ENCODE data around the gene ERBB4. TPM values are rescaled to one million over a fixed set of nuclear protein-coding genes. Genes with fewer than 3 reads are reported as not detected.

ERBB4 gene
- total RNA-seq, 4 donors from 2014 or later = 1.6 to 5.7 (median 3.5) TPM

GRCh38 chr2:211923019-211923418 lies 615.6 kb downstream of the ERBB4 start:
- Histone ChIP-seq H3K4me1 (peaks cover 0 to 8% of the 10 kb centered on the region in 2 donors), H3K9me3 (no peaks in the 10 kb centered on the region), H3K36me3 (no peaks in the 10 kb centered on the region), H3K4me3 (no peak overlapping the region), H3K27me3 (no peaks in the 10 kb centered on the region), H3K27ac (no peak overlapping the region)
- in situ Hi-C loops (cut with MboI; ENCODE audit: low sequenced_read_pairs in 4 of 4) (no loop called here), intact Hi-C loops (cut with DNase I; ENCODE audit: low total_unique reads) (no loop called here)
- DNase-seq = no peak
- TF ChIP-seq POLR2A (IDR thresholded peaks at IDR 0.05) (no peak), CTCF (IDR thresholded peaks at IDR 0.05 in 4 of 5, conservative IDR thresholded peaks at IDR 0.05 in 1 of 5) (no peak)
- ATAC-seq = no peak

GRCh38 chr2:211903961-211904360 lies 634.6 kb downstream of the ERBB4 start:
- H3K36me3 ChIP-seq = no peaks in the 10 kb centered on the region
- in situ Hi-C loops (cut with MboI; ENCODE audit: low sequenced_read_pairs in 4 of 4) (no loop called here), intact Hi-C loops (cut with DNase I; ENCODE audit: low total_unique reads) (loop anchor here (10.0 kb wide), 1 partner anchor 641 kb away; no protein-coding TSS in a partner anchor)

GRCh38 chr2:211901226-211901846 lies 637.3 kb downstream of the ERBB4 start:
- TF ChIP-seq CTCF (IDR thresholded peaks at IDR 0.05 in 4 of 5, conservative IDR thresholded peaks at IDR 0.05 in 1 of 5) (no peak), POLR2A (IDR thresholded peaks at IDR 0.05) (no peak)
- DNase-seq (peak in 1 of 2 donors; percentile 19), ATAC-seq (peak in 1 of 2 donors; percentile 27)
- intact Hi-C loops (cut with DNase I; ENCODE audit: low total_unique reads) = loop anchor here (10.0 kb wide), 1 partner anchor 643 kb away; no protein-coding TSS in a partner anchor
- Histone ChIP-seq H3K27ac (peak overlapping the region; percentile 72 to 84 (median 78)), H3K36me3 (no peaks in the 10 kb centered on the region), H3K9me3 (no peaks in the 10 kb centered on the region), H3K4me1 (peaks cover 27 to 30% of the 10 kb centered on the region in 2 donors), H3K27me3 (no peaks in the 10 kb centered on the region), H3K4me3 (no peak overlapping the region)
- in situ Hi-C loops (cut with MboI; ENCODE audit: low sequenced_read_pairs in 4 of 4) = no loop called here

More at GRCh38 chr2:211903961-211904360, 634.6 kb downstream of the ERBB4 start:
- Histone ChIP-seq H3K27ac (no peak overlapping the region), H3K27me3 (no peaks in the 10 kb centered on the region), H3K4me1 (peaks cover 21 to 22% of the 10 kb centered on the region in 2 donors), H3K4me3 (no peak overlapping the region), H3K9me3 (no peaks in the 10 kb centered on the region)
- DNase-seq = no peak
- no peak for ATAC-seq
- TF ChIP-seq POLR2A (IDR thresholded peaks at IDR 0.05) = no peak

GRCh38 chr2:211900518-211900917 lies 638.1 kb downstream of the ERBB4 start:
- peak; percentile 84 to 92 for ATAC-seq
- in situ Hi-C loops (cut with MboI; ENCODE audit: low sequenced_read_pairs in 4 of 4) = no loop called here
- DNase-seq = no peak
- intact Hi-C loops (cut with DNase I; ENCODE audit: low total_unique reads) = loop anchor here (10.0 kb wide), 1 partner anchor 644 kb away; no protein-coding TSS in a partner anchor
- Histone ChIP-seq H3K4me1 (peaks cover 27 to 30% of the 10 kb centered on the region in 2 donors), H3K27ac (peak overlapping the region; percentile 72 to 84 (median 78)), H3K36me3 (no peaks in the 10 kb centered on the region), H3K9me3 (no peaks in the 10 kb centered on the region), H3K4me3 (peak overlapping the region in 2 of 4 donors; percentile 24 to 26), H3K27me3 (no peaks in the 10 kb centered on the region)
- TF ChIP-seq POLR2A (IDR thresholded peaks at IDR 0.05) (no peak), CTCF (IDR thresholded peaks at IDR 0.05 in 4 of 5, conservative IDR thresholded peaks at IDR 0.05 in 1 of 5) (no peak)

- DNase-seq = no peak
- Histone ChIP-seq H3K4me1 (peaks cover 27 to 30% of the 10 kb centered on the region in 2 donors), H3K4me3 (peak overlapping the region; percentile 24 to 39 (median 32)), H3K27ac (peak overlapping the region; percentile 72 to 84 (median 78)), H3K27me3 (no peaks in the 10 kb centered on the region), H3K9me3 (no peaks in the 10 kb centered on the region), H3K36me3 (no peaks in the 10 kb centered on the region)
- in situ Hi-C loops (cut with MboI; ENCODE audit: low sequenced_read_pairs in 4 of 4) = loop anchor here in 1 of 4 donors (25.0 kb wide), 1 partner anchor 637 kb away; the partner anchor contains the start of gene ERBB4
- TF ChIP-seq POLR2A (IDR thresholded peaks at IDR 0.05) = no peak
- TF ChIP-seq CTCF (IDR thresholded peaks at IDR 0.05 in 4 of 5, conservative IDR thresholded peaks at IDR 0.05 in 1 of 5) = no peak
- intact Hi-C loops (cut with DNase I; ENCODE audit: low total_unique reads) = loop anchor here (10.0 kb wide), 1 partner anchor 645 kb away; no protein-coding TSS in a partner anchor
- ATAC-seq = peak; percentile 76 to 89
Observed at GRCh38 chr2:211900000-211900399, 638.6 kb downstream of the ERBB4 start.

Data from gastrocnemius medialis (tissue), 4 donors.